Ectodermal cell (in vitro differentiated cells): ENCODE measurements around the gene PCP2.

Source experiments
- H3K27ac ChIP-seq: 2 replicates; pipeline ENCODE4 v1.7.0; 2013; ENCODE audit warnings: mild to moderate bottlenecking, low read depth, low read length; ENCODE audit not compliant: insufficient read depth, poor library complexity, severe bottlenecking
- H3K27me3 ChIP-seq: 2 replicates; pipeline ENCODE4 v1.7.0; 2013; ENCODE audit warnings: mild to moderate bottlenecking, low read length; ENCODE audit not compliant: insufficient read depth, control insufficient read depth, poor library complexity, severe bottlenecking
- H3K36me3 ChIP-seq: one replicate; pipeline ENCODE4 v1.7.0; 2013; ENCODE audit warnings: low read length; ENCODE audit not compliant: control insufficient read depth, insufficient read depth
- H3K4me1 ChIP-seq: one replicate; pipeline ENCODE4 v1.7.0; 2013; ENCODE audit warnings: low read length; ENCODE audit not compliant: control insufficient read depth, insufficient read depth
- H3K4me3 ChIP-seq: 2 replicates; pipeline ENCODE4 v1.7.0; 2013; ENCODE audit warnings: low read depth, low read length, control low read depth; ENCODE audit not compliant: insufficient read depth
- H3K9me3 ChIP-seq: 2 replicates; pipeline ENCODE4 v1.7.0; 2013; ENCODE audit warnings: mild to moderate bottlenecking, low read length, moderate library complexity; ENCODE audit not compliant: control insufficient read depth
- WGBS, 2 experiments: methylation state at CpG; one replicate each; pipeline ENCODE4 v1.1.7; 2013; ENCODE audit warnings: missing lambda C conversion rate in 2 of 2; 5-methylcytosine and 5-hydroxymethylcytosine counted together

Gene PCP2

GRCh38 chr19:7638802-7639465 is 5.4 kb upstream of the PCP2 start:
- Histone ChIP-seq H3K9me3 (no peaks in the 10 kb centered on the region), H3K27me3 (peaks cover 25% of the 10 kb centered on the region), H3K27ac (no peak overlapping the region), H3K4me1 (no peaks in the 10 kb centered on the region), H3K4me3 (no peak overlapping the region), H3K36me3 (no peaks in the 10 kb centered on the region)
- whole genome bisulfite sequencing, 2 experiments, result 91 to 92% methylated on average over 12 of the region's 12 CpGs

DNA sequence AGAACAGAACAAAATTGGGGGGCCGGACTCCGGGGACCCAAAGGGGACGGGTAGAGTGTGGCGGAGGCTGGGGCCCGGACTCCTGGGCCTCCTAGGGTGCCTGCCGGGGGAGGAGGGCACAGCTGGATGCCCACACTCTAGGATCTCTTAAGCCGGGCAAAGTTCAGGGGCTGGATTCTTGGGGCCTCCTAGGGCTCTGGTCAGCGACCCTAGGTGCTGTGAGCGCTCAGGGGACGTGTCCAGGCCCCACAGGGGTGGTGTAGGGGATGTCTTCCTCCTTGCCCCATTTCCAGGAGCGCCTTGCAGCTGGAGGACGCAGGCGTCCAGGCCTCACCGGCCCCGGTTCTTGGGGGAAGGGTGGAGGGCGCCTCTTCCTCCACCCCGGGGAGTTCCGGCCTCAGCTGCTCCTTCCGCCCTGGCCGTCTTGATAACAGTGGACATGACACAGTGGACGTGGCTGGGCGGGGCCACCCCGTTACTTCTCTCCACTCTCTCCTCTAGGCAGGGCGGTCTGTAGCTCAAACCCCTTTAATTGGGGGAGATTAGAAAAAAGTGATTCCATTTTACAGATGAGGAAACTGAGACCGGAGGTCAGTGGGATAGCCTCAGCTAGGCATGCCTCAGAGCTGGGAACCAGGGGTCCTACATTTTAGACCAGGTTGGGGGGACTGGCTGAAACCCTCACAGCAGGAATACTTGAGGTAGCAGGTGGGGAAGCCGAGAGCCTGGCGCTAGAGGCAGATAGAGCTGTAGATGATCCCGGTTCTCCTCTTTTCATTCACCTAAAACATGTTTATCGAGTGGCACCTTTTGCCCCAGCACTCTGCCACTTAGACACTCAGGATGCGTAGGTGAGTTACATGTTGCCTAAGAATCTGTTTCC is 4.1 kb upstream of the PCP2 start:
- WGBS, 2 experiments, result 46 to 48% methylated on average over 30 of the region's 30 CpGs

GRCh38 chr19:7636691-7637373 is 3.3 kb upstream of the PCP2 start, which contains the start of gene STXBP2:
Gene STXBP2, plus strand, starts transcription at chr19:7637110. Its CDS starts 40 bp downstream, at chr19:7637150.
- 10% methylated on average over 61 of the region's 61 CpGs for WGBS, 2 experiments

More for the DNA sequence above, 4.1 kb upstream of the PCP2 start:
- H3K4me1 ChIP-seq, result no peaks in the 10 kb centered on the region
- no peaks in the 10 kb centered on the region for H3K9me3 ChIP-seq
- H3K27ac ChIP-seq, result no peak overlapping the region
- H3K36me3 ChIP-seq, result no peaks in the 10 kb centered on the region
- H3K4me3 ChIP-seq, result peak overlapping the region; percentile 58
- H3K27me3 ChIP-seq, result peaks cover 25% of the 10 kb centered on the region

DNA sequence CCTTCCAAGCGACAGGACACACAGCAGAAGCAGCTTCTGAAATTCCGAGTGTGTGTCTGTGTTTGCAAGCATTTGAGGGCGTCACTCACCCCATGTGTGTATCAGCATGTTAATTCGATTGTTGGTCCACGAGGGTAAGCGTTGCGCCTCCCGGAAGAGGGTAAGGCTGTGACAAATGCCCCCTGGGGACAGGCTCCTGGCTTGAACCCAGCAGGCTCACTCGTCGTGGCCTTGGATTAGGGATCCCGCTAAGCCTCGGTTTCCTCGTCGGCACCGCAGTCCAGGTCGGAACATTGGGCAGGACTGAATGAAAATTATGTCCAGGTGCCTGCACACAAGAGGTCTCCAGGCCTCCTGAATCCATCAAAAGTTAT is 2.8 kb upstream of the PCP2 start:
- H3K4me3 ChIP-seq, result peak overlapping the region; percentile 58
- H3K27me3 ChIP-seq, result peaks cover 25% of the 10 kb centered on the region
- no peak overlapping the region for H3K27ac ChIP-seq
- H3K9me3 ChIP-seq, result no peaks in the 10 kb centered on the region
- 76% methylated on average over 16 of the region's 16 CpGs for WGBS, 2 experiments
- no peaks in the 10 kb centered on the region for H3K4me1 ChIP-seq
- no peaks in the 10 kb centered on the region for H3K36me3 ChIP-seq

More at GRCh38 chr19:7636691-7637373, 3.3 kb upstream of the PCP2 start, which contains the start of gene STXBP2:
- H3K4me1 ChIP-seq, result no peaks in the 10 kb centered on the region
- peaks cover 25% of the 10 kb centered on the region for H3K27me3 ChIP-seq
- no peak within 1 kb of the TSS for H3K27ac ChIP-seq
- H3K4me3 ChIP-seq, result peak within 1 kb of the TSS; percentile 58
- H3K9me3 ChIP-seq, result no peaks in the 10 kb centered on the region
- H3K36me3 ChIP-seq, result no peaks in the 10 kb centered on the region

GRCh38 chr19:7635670-7636069 is 2.2 kb upstream of the PCP2 start:
- no peak overlapping the region for H3K4me3 ChIP-seq
- no peaks in the 10 kb centered on the region for H3K9me3 ChIP-seq
- peaks cover 4% of the 10 kb centered on the region for H3K4me1 ChIP-seq
- H3K36me3 ChIP-seq, result no peaks in the 10 kb centered on the region
- WGBS, 2 experiments, result 67 to 73% methylated on average over 4 to 6 of the region's 6 CpGs
- no peak overlapping the region for H3K27ac ChIP-seq
- peaks cover 25% of the 10 kb centered on the region for H3K27me3 ChIP-seq

- H3K4me3 ChIP-seq, result no peak overlapping the region
- no peak overlapping the region for H3K27ac ChIP-seq
- H3K27me3 ChIP-seq, result peaks cover 25% of the 10 kb centered on the region
- H3K36me3 ChIP-seq, result no peaks in the 10 kb centered on the region
- WGBS, 2 experiments, result 94 to 95% methylated on average over 40 of the region's 40 CpGs
- H3K4me1 ChIP-seq, result peaks cover 13% of the 10 kb centered on the region
- H3K9me3 ChIP-seq, result no peaks in the 10 kb centered on the region
These were observed 947 bp downstream of the PCP2 start for GRCh38 chr19:7632340-7633203.

DNA sequence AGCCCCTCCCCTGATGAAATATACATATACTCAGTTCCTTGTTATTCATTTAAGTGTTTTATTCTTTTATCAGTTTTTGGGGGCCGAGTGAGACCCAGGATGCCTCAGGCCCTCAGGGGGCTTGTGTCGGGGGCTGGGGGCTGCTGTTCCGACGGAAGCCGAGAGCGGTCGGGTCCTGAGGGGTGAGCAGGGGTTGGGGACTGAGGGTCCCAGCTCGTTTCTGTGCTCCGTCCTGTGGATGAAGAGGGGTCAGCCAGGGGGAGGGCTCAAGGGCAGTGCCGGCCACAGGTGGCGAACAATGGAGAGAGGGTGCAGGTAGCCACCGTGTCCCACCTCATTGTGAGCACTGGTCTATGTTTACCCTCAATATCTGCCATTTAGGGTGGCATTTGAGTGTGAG is 1.9 kb downstream of the PCP2 start:
- WGBS, 2 experiments, result 95% methylated on average over 12 of the region's 12 CpGs
- Histone ChIP-seq H3K4me1 (peaks cover 13% of the 10 kb centered on the region), H3K36me3 (no peaks in the 10 kb centered on the region), H3K4me3 (no peak overlapping the region), H3K27me3 (peaks cover 21% of the 10 kb centered on the region), H3K27ac (no peak overlapping the region), H3K9me3 (no peaks in the 10 kb centered on the region)

DNA sequence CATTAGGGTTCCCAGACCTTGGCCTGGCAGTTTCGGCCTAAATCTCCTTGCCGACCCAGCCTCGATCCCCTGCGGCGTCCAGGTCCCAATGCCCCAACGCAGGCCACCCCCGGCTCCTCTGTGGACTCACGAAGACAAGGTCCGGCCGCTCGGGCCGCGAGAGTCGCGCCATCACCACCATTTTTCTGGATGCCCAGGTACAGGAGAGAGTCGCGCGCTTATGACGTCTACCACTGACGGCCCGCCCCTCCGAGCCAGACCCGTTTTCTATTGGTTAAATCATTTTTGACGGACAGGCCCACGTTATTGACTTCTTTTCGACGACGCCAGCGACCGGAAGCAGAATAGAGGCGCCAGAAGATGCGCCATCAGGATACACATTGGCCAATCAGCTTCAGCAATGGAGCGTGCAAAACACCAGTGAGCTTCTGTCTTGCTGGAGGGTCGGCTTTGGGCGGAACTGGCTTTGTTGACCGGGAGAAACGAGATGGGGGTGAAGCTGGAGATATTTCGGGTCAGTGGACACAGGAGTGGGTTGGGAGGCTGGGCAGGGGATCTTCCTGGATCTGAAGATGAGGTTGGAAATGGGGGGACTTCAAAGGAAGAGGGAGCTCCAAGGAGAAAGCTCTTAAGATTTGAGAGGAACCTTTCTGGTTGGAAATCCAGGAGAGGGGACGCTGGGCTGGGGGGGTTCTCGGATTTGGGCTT is 4.0 kb downstream of the PCP2 start, which contains the start of the genes PET100 and XAB2:
PET100 (plus strand) TSS at position 447 of the 708 bp plus-strand sequence; CDS start at position 488, 41 bp downstream.
XAB2 (minus strand) TSS at position 199 of the 708 bp plus-strand sequence; CDS start at position 181, 18 bp downstream.
- peak within 1 kb of the TSS; percentile 100 for H3K4me3 ChIP-seq
- no peaks in the 10 kb centered on the region for H3K9me3 ChIP-seq
- peaks cover 7% of the 10 kb centered on the region for H3K36me3 ChIP-seq
- H3K4me1 ChIP-seq, result peaks cover 13% of the 10 kb centered on the region
- WGBS, 2 experiments, result 0% methylated on average over 40 of the region's 40 CpGs
- H3K27me3 ChIP-seq, result peaks cover under 1% of the 10 kb centered on the region
- H3K27ac ChIP-seq, result peak within 1 kb of the TSS; percentile 64
